Keratinocyte (primary cell): Measurements from ENCODE around the gene SLCO3A1. TPM values are rescaled to one million over a fixed set of nuclear protein-coding genes. Genes with fewer than 3 reads are reported as not detected.

Experiments
- DNase-seq: peaks from one replicate; pipeline ENCODE4 v3.0.0-alpha.2; 2011; ENCODE audit warnings: low read depth, missing footprints, low spot score
- FAIRE-seq: peaks from 2 replicates; lab custom pipeline; 2011; peaks lifted over from hg19 to GRCh38; lab: Jason Lieb, UNC
- H2AFZ ChIP-seq: 2 replicates; pipeline ENCODE4 v1.6.0; 2012; ENCODE audit warnings: low read length, control low read depth, inconsistent platforms; ENCODE audit not compliant: control insufficient read depth
- H3K27ac ChIP-seq: 2 replicates; pipeline ENCODE4 v1.5.1; 2011; ENCODE audit warnings: low read length; ENCODE audit not compliant: control insufficient read depth, insufficient read depth
- H3K27me3 ChIP-seq: 3 replicates; pipeline ENCODE4 v1.6.0; 2011; ENCODE audit warnings: low read length; ENCODE audit not compliant: control insufficient read depth, insufficient read depth; ENCODE audit errors: extremely low read depth
- H3K36me3 ChIP-seq, 2 experiments: 2 replicates in 1 of 2; 3 replicates in 1 of 2; pipeline ENCODE4 v1.5.1; 2011; ENCODE audit warnings: low read length in 2 of 2, mild to moderate bottlenecking in 1 of 2; ENCODE audit not compliant: control insufficient read depth in 2 of 2, insufficient read depth in 2 of 2; ENCODE audit errors: extremely low read depth in 1 of 2
- H3K4me1 ChIP-seq: 3 replicates; pipeline ENCODE4 v1.5.1; 2011; ENCODE audit warnings: low read length; ENCODE audit not compliant: control insufficient read depth, insufficient read depth; ENCODE audit errors: extremely low read depth
- H3K4me2 ChIP-seq: 3 replicates; pipeline ENCODE4 v1.6.0; 2011; ENCODE audit warnings: low read depth, low read length; ENCODE audit not compliant: control insufficient read depth, insufficient read depth; ENCODE audit errors: extremely low read depth
- H3K4me3 ChIP-seq, 3 experiments: fragments of 200-600 bp in 1 of 3; sonication (generic) in 1 of 3; 2 replicates in 2 of 3; 3 replicates in 1 of 3; pipeline ENCODE4 v1.5.1; 2011 to 2016; ENCODE audit warnings: low read length in 3 of 3, mild to moderate bottlenecking in 3 of 3, control low read depth in 2 of 3, inconsistent platforms in 1 of 3, low read depth in 1 of 3, mixed read lengths in 1 of 3, mixed run types in 1 of 3, moderate library complexity in 1 of 3; ENCODE audit not compliant: control insufficient read depth in 2 of 3, insufficient read depth in 2 of 3; ENCODE audit errors: extremely low read depth in 1 of 3
- H3K79me2 ChIP-seq: 2 replicates; pipeline ENCODE4 v1.6.0; 2012; ENCODE audit warnings: low read length; ENCODE audit not compliant: control insufficient read depth, insufficient read depth
- H3K9ac ChIP-seq: 3 replicates; pipeline ENCODE4 v1.6.0; 2011; ENCODE audit warnings: low read length; ENCODE audit not compliant: control insufficient read depth, insufficient read depth; ENCODE audit errors: extremely low read depth
- H3K9me1 ChIP-seq: 3 replicates; pipeline ENCODE4 v1.6.0; 2011; ENCODE audit warnings: low read length; ENCODE audit not compliant: control insufficient read depth, insufficient read depth; ENCODE audit errors: extremely low read depth
- H3K9me3 ChIP-seq: 2 replicates; pipeline ENCODE4 v1.5.1; 2012; ENCODE audit warnings: low read depth, low read length; ENCODE audit not compliant: control insufficient read depth
- H4K20me1 ChIP-seq: 3 replicates; pipeline ENCODE4 v1.6.0; 2011; ENCODE audit warnings: low read length; ENCODE audit not compliant: control insufficient read depth, insufficient read depth; ENCODE audit errors: extremely low read depth
- EZH2 ChIP-seq: IDR thresholded peaks from one replicate; pipeline ENCODE4 v1.6.1; 2012; ENCODE audit warnings: inconsistent platforms, mild to moderate bottlenecking, low read length, moderate library complexity
- dilution Hi-C: fragments of 300-500 bp; cut with MboI; formaldehyde crosslinking; loops from one replicate; pipeline ENCODE4 v1.7.0; 2020; ENCODE audit warnings: low sequenced_read_pairs; ENCODE audit not compliant: extremely low pct_ligation_motif_present
- polyA plus RNA-seq, 5 experiments: library from polyadenylated mRNA; depleted of rRNA in 3 of 5; stranded (reverse) in 3 of 5; stranded (forward) in 1 of 5; unstranded in 1 of 5; fragments of >200 nt; gene quantifications; 1 replicate in 1 of 5; 2 replicates in 3 of 5; 3 replicates in 1 of 5; pipeline versions ENCODE4 v1.2.1 to v1.2.3, GENCODE V29; 2011 to 2012; ENCODE audit warnings: missing spikeins in 2 of 5, low read depth in 1 of 5, low replicate concordance in 1 of 5
- TF ChIP-seq, protein P1 (sequence below), 3 experiments: IDR thresholded peaks in 1 of 3; conservative IDR thresholded peaks in 1 of 3; optimal IDR thresholded peaks in 1 of 3; 2 replicates in 2 of 3; 3 replicates in 1 of 3; pipeline versions ENCODE3 to v1.5.1; 2011; ENCODE audit warnings: low read length in 3 of 3, mild to moderate bottlenecking in 3 of 3, moderate library complexity in 2 of 3, control low read depth in 1 of 3, inconsistent platforms in 1 of 3; ENCODE audit not compliant: insufficient read depth in 2 of 3; ENCODE audit errors: extremely low read depth in 1 of 3

Gene SLCO3A1
- polyA plus RNA-seq, 1 donor (not counting 4 experiments of a cell fraction or from before 2014, with no cell fraction given): 21.3 TPM

DNA sequence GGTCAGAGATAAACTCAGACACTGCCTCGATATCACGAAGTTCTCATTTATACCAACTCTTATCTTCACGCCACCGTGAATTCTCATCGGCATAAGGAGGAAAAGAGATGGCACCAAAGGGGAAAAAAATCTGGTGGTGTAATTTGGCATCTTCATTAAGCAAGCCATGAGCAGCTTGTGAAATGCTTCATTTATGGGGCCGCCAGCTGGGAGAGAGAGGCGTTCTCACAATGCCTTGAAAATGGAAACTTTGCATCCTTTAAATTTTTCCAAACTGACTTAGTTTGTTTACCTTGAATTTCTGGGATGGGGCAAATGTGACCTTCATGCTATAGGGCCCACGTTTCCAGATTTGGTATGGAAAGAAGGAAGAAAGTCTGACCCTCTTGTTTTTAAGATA is 297.7 kb downstream of the SLCO3A1 start:
- Histone ChIP-seq H3K79me2 (no peaks in the 10 kb centered on the region), H4K20me1 (no peaks in the 10 kb centered on the region), H3K9ac (no peak overlapping the region), H2AFZ (no peak overlapping the region), H3K36me3 (peaks cover 3 to 5% of the 10 kb centered on the region in 2 experiments), H3K4me3 (no peak overlapping the region), H3K4me2 (no peak overlapping the region), H3K27ac (no peak overlapping the region), H3K4me1 (no peaks in the 10 kb centered on the region), H3K9me1 (no peaks in the 10 kb centered on the region), H3K9me3 (no peaks in the 10 kb centered on the region), H3K27me3 (no peaks in the 10 kb centered on the region)
- FAIRE-seq (no peak), DNase-seq (no peak)
- dilution Hi-C loops: no loop called here
- no peak for TF ChIP-seq EZH2
- TF ChIP-seq, protein P1, sequence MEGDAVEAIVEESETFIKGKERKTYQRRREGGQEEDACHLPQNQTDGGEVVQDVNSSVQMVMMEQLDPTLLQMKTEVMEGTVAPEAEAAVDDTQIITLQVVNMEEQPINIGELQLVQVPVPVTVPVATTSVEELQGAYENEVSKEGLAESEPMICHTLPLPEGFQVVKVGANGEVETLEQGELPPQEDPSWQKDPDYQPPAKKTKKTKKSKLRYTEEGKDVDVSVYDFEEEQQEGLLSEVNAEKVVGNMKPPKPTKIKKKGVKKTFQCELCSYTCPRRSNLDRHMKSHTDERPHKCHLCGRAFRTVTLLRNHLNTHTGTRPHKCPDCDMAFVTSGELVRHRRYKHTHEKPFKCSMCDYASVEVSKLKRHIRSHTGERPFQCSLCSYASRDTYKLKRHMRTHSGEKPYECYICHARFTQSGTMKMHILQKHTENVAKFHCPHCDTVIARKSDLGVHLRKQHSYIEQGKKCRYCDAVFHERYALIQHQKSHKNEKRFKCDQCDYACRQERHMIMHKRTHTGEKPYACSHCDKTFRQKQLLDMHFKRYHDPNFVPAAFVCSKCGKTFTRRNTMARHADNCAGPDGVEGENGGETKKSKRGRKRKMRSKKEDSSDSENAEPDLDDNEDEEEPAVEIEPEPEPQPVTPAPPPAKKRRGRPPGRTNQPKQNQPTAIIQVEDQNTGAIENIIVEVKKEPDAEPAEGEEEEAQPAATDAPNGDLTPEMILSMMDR (optimal IDR thresholded peaks at IDR 0.05 in 1 of 3, IDR thresholded peaks at IDR 0.05 in 1 of 3, conservative IDR thresholded peaks at IDR 0.05 in 1 of 3; ENCODE audit: extremely low read depth in 1 of 3, insufficient read depth in 2 of 3, low read length in 3 of 3): no peak

DNA sequence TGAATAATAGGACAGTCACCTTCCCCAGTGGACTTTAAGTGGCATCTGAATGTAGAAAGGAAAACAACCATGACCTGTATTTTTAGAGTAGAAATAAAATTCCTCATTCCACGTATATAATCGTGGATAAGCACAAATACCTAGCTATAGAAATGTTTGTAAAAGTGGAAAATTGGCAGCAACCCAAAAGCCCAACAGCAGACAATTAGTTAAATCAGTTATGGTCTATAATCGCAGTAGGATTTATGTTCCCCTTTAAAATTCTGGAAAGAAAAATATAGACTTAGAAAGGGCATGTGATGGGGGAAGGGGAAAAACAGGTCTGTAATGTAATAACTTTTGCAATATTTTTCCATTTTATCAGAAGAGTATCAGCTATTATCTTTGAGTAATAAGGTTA is 298.2 kb downstream of the SLCO3A1 start:
- Histone ChIP-seq H3K9me3 (no peaks in the 10 kb centered on the region), H3K9me1 (no peaks in the 10 kb centered on the region), H3K4me1 (no peaks in the 10 kb centered on the region), H3K4me3 (no peak overlapping the region), H2AFZ (no peak overlapping the region), H4K20me1 (no peaks in the 10 kb centered on the region), H3K4me2 (no peak overlapping the region), H3K27ac (no peak overlapping the region), H3K79me2 (no peaks in the 10 kb centered on the region), H3K27me3 (no peaks in the 10 kb centered on the region), H3K9ac (no peak overlapping the region), H3K36me3 (peaks cover 3 to 5% of the 10 kb centered on the region in 2 experiments)
- DNase-seq: no peak
- dilution Hi-C loops: no loop called here
- FAIRE-seq: no peak
- TF ChIP-seq, protein P1 (optimal IDR thresholded peaks at IDR 0.05 in 1 of 3, IDR thresholded peaks at IDR 0.05 in 1 of 3, conservative IDR thresholded peaks at IDR 0.05 in 1 of 3; ENCODE audit: extremely low read depth in 1 of 3, insufficient read depth in 2 of 3, low read length in 3 of 3): no peak
- no peak for TF ChIP-seq EZH2
